ENCODE measurements around the gene EEIG1. TPM values are rescaled to one million over a fixed set of nuclear protein-coding genes. Genes with fewer than 3 reads are reported as not detected.
A peak's percentile ranks its signal among the peaks of the same experiment; 100 is the strongest.

The EEIG1 gene
- total RNA-seq, 4 donors from 2014 or later = 43.1 to 85.8 (median 59.5) TPM

- DNase-seq (ENCODE audit: low spot score in 2 of 2) = no peak
- TF ChIP-seq EP300 (IDR thresholded peaks at IDR 0.05) (no peak), POLR2A (IDR thresholded peaks at IDR 0.05) (no peak), POLR2AphosphoS5 (IDR thresholded peaks at IDR 0.05) (no peak), CTCF (IDR thresholded peaks at IDR 0.05) (no peak)
- 65% methylated on average over 11 of the region's 12 CpGs for WGBS
- Histone ChIP-seq H3K27ac (peak overlapping the region; percentile 95), H3K27me3 (no peaks in the 10 kb centered on the region), H3K36me3 (no peaks in the 10 kb centered on the region), H3K4me3 (peak overlapping the region; percentile 91), H3K9me3 (no peaks in the 10 kb centered on the region), H3K4me1 (peaks cover 100% of the 10 kb centered on the region)
These were observed 6.6 kb downstream of the EEIG1 start for GRCh38 chr9:127974001-127974768.

- no peak for DNase-seq (ENCODE audit: low spot score in 2 of 2)
- TF ChIP-seq EP300 (IDR thresholded peaks at IDR 0.05) = no peak
- TF ChIP-seq POLR2A (IDR thresholded peaks at IDR 0.05) = no peak
- no peak for TF ChIP-seq POLR2AphosphoS5 (IDR thresholded peaks at IDR 0.05)
- peak overlapping the region; percentile 91 for H3K4me3 ChIP-seq
- 51% methylated on average over 5 of the region's 17 CpGs for WGBS
- no peaks in the 10 kb centered on the region for H3K27me3 ChIP-seq
- no peaks in the 10 kb centered on the region for H3K36me3 ChIP-seq
- peaks cover 100% of the 10 kb centered on the region for H3K4me1 ChIP-seq
- peak overlapping the region; percentile 95 for H3K27ac ChIP-seq
- H3K9me3 ChIP-seq = no peaks in the 10 kb centered on the region
These were observed 7.4 kb downstream of the EEIG1 start for GRCh38 chr9:127973169-127974000.

GRCh38 chr9:127972236-127972871 lies 8.4 kb downstream of the EEIG1 start:
- Histone ChIP-seq H3K27me3 (no peaks in the 10 kb centered on the region), H3K36me3 (no peaks in the 10 kb centered on the region), H3K4me3 (peak overlapping the region; percentile 91), H3K9me3 (no peaks in the 10 kb centered on the region), H3K27ac (peak overlapping the region; percentile 95), H3K4me1 (peaks cover 100% of the 10 kb centered on the region)
- WGBS = 25% methylated on average over 8 of the region's 12 CpGs
- TF ChIP-seq EP300 (IDR thresholded peaks at IDR 0.05) = no peak
- no peak for TF ChIP-seq POLR2A (IDR thresholded peaks at IDR 0.05)
- no peak for TF ChIP-seq CTCF (IDR thresholded peaks at IDR 0.05)
- TF ChIP-seq POLR2AphosphoS5 (IDR thresholded peaks at IDR 0.05) = no peak
- DNase-seq (ENCODE audit: low spot score in 2 of 2) = no peak

- peak overlapping the region; percentile 91 for H3K4me3 ChIP-seq
- no peaks in the 10 kb centered on the region for H3K9me3 ChIP-seq
- H3K36me3 ChIP-seq = no peaks in the 10 kb centered on the region
- no peak for DNase-seq (ENCODE audit: low spot score in 2 of 2)
- peaks cover 100% of the 10 kb centered on the region for H3K4me1 ChIP-seq
- peak overlapping the region; percentile 95 for H3K27ac ChIP-seq
- no peak for TF ChIP-seq EP300 (IDR thresholded peaks at IDR 0.05)
- TF ChIP-seq CTCF (IDR thresholded peaks at IDR 0.05) = no peak
- no peak for TF ChIP-seq POLR2AphosphoS5 (IDR thresholded peaks at IDR 0.05)
- no peak for TF ChIP-seq POLR2A (IDR thresholded peaks at IDR 0.05)
- WGBS = 52% methylated on average over 19 of the region's 20 CpGs
- no peaks in the 10 kb centered on the region for H3K27me3 ChIP-seq
These were observed 9.2 kb downstream of the EEIG1 start for GRCh38 chr9:127971357-127972235.

Data from suprapubic skin (tissue), 4 donors.